A549 (cell line): ENCODE measurements around the gene NUDT7. TPM values are rescaled to one million over a fixed set of nuclear protein-coding genes. Genes with fewer than 3 reads are reported as not detected.

Experiments used
- ATAC-seq, 2 experiments: fragments of 200-7000 bp in 1 of 2; fragments of >200 bp in 1 of 2; cut with Nextera tagmentation in 1 of 2; cut with Tn5 transposase in 1 of 2; 3 replicates each; pipeline versions ENCODE4 v1.8.0 to v1.9.1; 2018 to 2020; ENCODE audit warnings: mild to moderate bottlenecking in 1 of 2, moderate library complexity in 1 of 2
- CTCF ChIA-PET: fragments of 300-600 bp; sonication (Branson Sonifier 250); formaldehyde crosslinking; extraction: SDS; loops from one replicate; lab custom pipeline; 2021; ENCODE audit warnings: antibody characterized with exemption, inconsistent platforms; lab: Yijun Ruan, JAX
- POLR2A ChIA-PET: fragments of 350-600 bp; formaldehyde crosslinking; extraction: SDS; loops from one replicate; lab custom pipeline; 2021; ENCODE audit warnings: antibody characterized with exemption, inconsistent platforms; lab: Yijun Ruan, JAX
- DNase-seq, 2 experiments: peaks; one replicate each; pipeline versions ENCODE4 v3.0.0 to v3.0.0-alpha.2; 2011 to 2016; ENCODE audit warnings: low read depth in 1 of 2, low spot score in 1 of 2
- FAIRE-seq: peaks from 2 replicates; lab custom pipeline; 2011; peaks lifted over from hg19 to GRCh38; lab: Jason Lieb, UNC
- H3K27ac ChIP-seq, 2 experiments: fragments of >200 bp; sonication (Bioruptor Twin); formaldehyde crosslinking; 3 replicates each; pipeline ENCODE4 v1.5.1; 2016 to 2017
- H3K4me1 ChIP-seq: fragments of >200 bp; sonication (Bioruptor Twin); formaldehyde crosslinking; 3 replicates; pipeline ENCODE4 v1.6.1; 2016
- H3K4me2 ChIP-seq: fragments of >200 bp; sonication (Bioruptor Twin); formaldehyde crosslinking; 3 replicates; pipeline ENCODE4 v1.6.1; 2016
- H3K4me3 ChIP-seq: fragments of >200 bp; sonication (Bioruptor Twin); formaldehyde crosslinking; 3 replicates; pipeline ENCODE4 v1.5.1; 2016
- H3K9me3 ChIP-seq: fragments of >200 bp; sonication (Bioruptor Twin); formaldehyde crosslinking; 3 replicates; pipeline ENCODE4 v1.6.1; 2016
- BHLHE40 ChIP-seq: IDR thresholded peaks from 2 replicates; pipeline ENCODE4 v1.6.1; 2012; ENCODE audit warnings: low read depth, low read length, inconsistent platforms
- CEBPB ChIP-seq, 2 experiments: fragments of >200 bp in 1 of 2; sonication (Bioruptor Twin) in 1 of 2; formaldehyde crosslinking in 1 of 2; IDR thresholded peaks; 2 replicates each; pipeline ENCODE4 v1.6.1; 2012 to 2016
- EHMT2 ChIP-seq: fragments of 200-600 bp; sonication (generic); IDR thresholded peaks from 2 replicates; pipeline ENCODE4 v1.6.1; 2016; ENCODE audit warnings: antibody characterized with exemption, low read depth, mild to moderate bottlenecking, moderate library complexity
- ESRRA ChIP-seq: fragments of 150-350 bp; IDR thresholded peaks from 2 replicates; pipeline ENCODE4 v1.6.1; 2014; ENCODE audit warnings: mild to moderate bottlenecking, low read length, borderline replicate concordance
- FOSB ChIP-seq: fragments of 250-450 bp; sonication (Bioruptor Pico); IDR thresholded peaks from 2 replicates; pipeline ENCODE4 v1.5.0; 2020; ENCODE audit warnings: mild to moderate bottlenecking, moderate library complexity
- FOSL2 ChIP-seq, 2 experiments: fragments of 450-650 bp in 1 of 2; fragments of >200 bp in 1 of 2; sonication (Bioruptor Twin) in 1 of 2; formaldehyde crosslinking; IDR thresholded peaks; 2 replicates each; pipeline versions ENCODE4 v1.5.0 to v1.6.1; 2016 to 2020; ENCODE audit warnings: mild to moderate bottlenecking in 1 of 2, moderate library complexity in 1 of 2
- HDAC2 ChIP-seq: fragments of 200-600 bp; sonication (generic); IDR thresholded peaks from 2 replicates; pipeline ENCODE4 v1.6.1; 2016
- HOXB13 ChIP-seq: fragments of 250-450 bp; sonication (Bioruptor Pico); IDR thresholded peaks from 2 replicates; pipeline ENCODE4 v1.5.0; 2020; ENCODE audit warnings: low read depth, mild to moderate bottlenecking, moderate library complexity
- HOXB5 ChIP-seq: fragments of 250-450 bp; sonication (Bioruptor Pico); IDR thresholded peaks from 2 replicates; pipeline ENCODE4 v1.5.0; 2020; ENCODE audit warnings: mild to moderate bottlenecking, moderate library complexity
- KDM5A ChIP-seq: fragments of 200-600 bp; sonication (generic); IDR thresholded peaks from 2 replicates; pipeline ENCODE4 v1.6.1; 2016; ENCODE audit warnings: antibody characterized with exemption, mild to moderate bottlenecking
- MAX ChIP-seq: IDR thresholded peaks from 2 replicates; pipeline ENCODE4 v1.6.1; 2012
- MYC ChIP-seq: IDR thresholded peaks from 2 replicates; pipeline ENCODE4 v1.6.1; 2012; ENCODE audit warnings: mild to moderate bottlenecking, inconsistent platforms, low read length, improper control_type of control experiment, borderline replicate concordance
- NPAS2 ChIP-seq: fragments of 250-450 bp; sonication (Bioruptor Pico); IDR thresholded peaks from 2 replicates; pipeline ENCODE4 v1.8.0; 2022; ENCODE audit warnings: mild to moderate bottlenecking, moderate library complexity, borderline replicate concordance
- REST ChIP-seq: fragments of 200-600 bp; sonication (generic); IDR thresholded peaks from 2 replicates; pipeline ENCODE4 v1.6.1; 2016; ENCODE audit warnings: antibody characterized with exemption, mild to moderate bottlenecking, moderate library complexity
- RFX5 ChIP-seq: fragments of 450-650 bp; IDR thresholded peaks from 2 replicates; pipeline ENCODE4 v1.7.1; 2014; ENCODE audit warnings: antibody characterized with exemption, mild to moderate bottlenecking, moderate library complexity
- RNF2 ChIP-seq: fragments of 200-600 bp; sonication (generic); IDR thresholded peaks from 2 replicates; pipeline ENCODE4 v1.6.1; 2016; ENCODE audit warnings: low read depth, mild to moderate bottlenecking, antibody characterized with exemption, moderate library complexity, borderline replicate concordance
- SREBF2 ChIP-seq: fragments of 450-650 bp; IDR thresholded peaks from 2 replicates; pipeline ENCODE4 v1.6.1; 2014; ENCODE audit warnings: mild to moderate bottlenecking, moderate library complexity
- TFCP2L1 ChIP-seq: fragments of 250-450 bp; sonication (Bioruptor Pico); IDR thresholded peaks from 2 replicates; pipeline ENCODE4 v1.5.0; 2021; ENCODE audit warnings: mild to moderate bottlenecking
- ZNF302 ChIP-seq: fragments of 250-450 bp; sonication (Bioruptor Pico); IDR thresholded peaks from 2 replicates; pipeline ENCODE4 v1.9.0; 2021; ENCODE audit warnings: inconsistent platforms, mild to moderate bottlenecking, moderate library complexity
- WGBS: methylation state at CpG from one replicate; pipeline ENCODE4 v1.1.6; 2017; ENCODE audit errors: missing lambda C conversion rate; 5-methylcytosine and 5-hydroxymethylcytosine counted together
- polyA plus RNA-seq, 4 experiments: library from polyadenylated mRNA; depleted of rRNA in 3 of 4; stranded (reverse); fragments of >200 nt; fragmentation: RNase III in 1 of 4; extraction: RNeasy Plus Mini Kit Qiagen cat#74134 plus additional on column Dnase treatment in 1 of 4; gene quantifications; 2 replicates in 3 of 4; 3 replicates in 1 of 4; pipeline ENCODE4 v1.2.3, GENCODE V29; 2011 to 2017
- TF ChIP-seq, protein P1 (sequence below): fragments of >200 bp; sonication (Bioruptor Twin); formaldehyde crosslinking; IDR thresholded peaks from 3 replicates; pipeline ENCODE4 v1.5.1; 2016

Gene NUDT7
- polyA plus RNA-seq, 2 of the 4 experiments (the other 2 are of a cell fraction) = 6.9 to 19.8 TPM

GRCh38 chr16:77759821-77760220, 37.5 kb downstream of the NUDT7 start:
- FAIRE-seq = no peak
- Histone ChIP-seq H3K4me3 (no peak overlapping the region), H3K4me2 (no peak overlapping the region), H3K9me3 (no peaks in the 10 kb centered on the region), H3K4me1 (no peaks in the 10 kb centered on the region), H3K27ac (no peak overlapping the region)
- 41% methylated on average over 3 of the region's 3 CpGs for WGBS
- no peak for DNase-seq
- ATAC-seq = no peak
- ChIA-PET POLR2A (interaction anchor here (0.6 kb wide), 1 partner anchor 36 kb away, joined by 7 read pairs; no protein-coding TSS in a partner anchor), CTCF (interaction anchor here (0.6 kb wide), 1 partner anchor 477 kb away, joined by 4 read pairs; no protein-coding TSS in a partner anchor)
- TF ChIP-seq CEBPB (IDR thresholded peaks at IDR 0.05) (no peak), SREBF2 (no peak), ESRRA (no peak), FOSL2 (IDR thresholded peaks at IDR 0.05) (no peak), FOSL2 (CRISPR knock-in tag; IDR thresholded peaks at IDR 0.05) (no peak)

- H3K27ac ChIP-seq = no peak overlapping the region
- no peak for TF ChIP-seq ZNF302 (CRISPR knock-in tag)
- TF ChIP-seq BHLHE40 = no peak
- TF ChIP-seq KDM5A = no peak
- TF ChIP-seq TFCP2L1 (CRISPR knock-in tag) = no peak
- no peak for TF ChIP-seq EHMT2
- TF ChIP-seq HOXB13 (CRISPR knock-in tag) = no peak
- TF ChIP-seq RNF2 = no peak
- TF ChIP-seq RFX5 = no peak
- DNase-seq (no peak), ATAC-seq (no peak), FAIRE-seq (no peak)
- H3K4me1 ChIP-seq = no peaks in the 10 kb centered on the region
- POLR2A ChIA-PET = no interaction called here
- H3K4me3 ChIP-seq = no peak overlapping the region
- 21% methylated on average over 1 of the region's 1 CpG for WGBS
- no peaks in the 10 kb centered on the region for H3K9me3 ChIP-seq
- CTCF ChIA-PET = interaction anchor here (0.6 to 1.5 kb wide), 3 partner anchors 29 to 334 kb away, joined by 3 to 4 read pairs (median 3); no protein-coding TSS in a partner anchor
- H3K4me2 ChIP-seq = no peak overlapping the region
These were observed 38.5 kb downstream of the NUDT7 start for GRCh38 chr16:77760800-77761199.

- Histone ChIP-seq H3K4me3 (no peak overlapping the region), H3K4me1 (no peaks in the 10 kb centered on the region), H3K4me2 (no peak overlapping the region), H3K27ac (no peak overlapping the region), H3K9me3 (no peaks in the 10 kb centered on the region)
- no peak for ATAC-seq
- WGBS = 79% methylated on average over 1 of the region's 1 CpG
- FAIRE-seq = no peak
- DNase-seq = no peak
- ChIA-PET CTCF (interaction anchor here (0.6 to 1.5 kb wide), 3 partner anchors 28 to 334 kb away, joined by 3 to 4 read pairs (median 3); no protein-coding TSS in a partner anchor), POLR2A (no interaction called here)
- TF ChIP-seq MYC = no peak
These were observed 38.9 kb downstream of the NUDT7 start for GRCh38 chr16:77761204-77761603.

DNA sequence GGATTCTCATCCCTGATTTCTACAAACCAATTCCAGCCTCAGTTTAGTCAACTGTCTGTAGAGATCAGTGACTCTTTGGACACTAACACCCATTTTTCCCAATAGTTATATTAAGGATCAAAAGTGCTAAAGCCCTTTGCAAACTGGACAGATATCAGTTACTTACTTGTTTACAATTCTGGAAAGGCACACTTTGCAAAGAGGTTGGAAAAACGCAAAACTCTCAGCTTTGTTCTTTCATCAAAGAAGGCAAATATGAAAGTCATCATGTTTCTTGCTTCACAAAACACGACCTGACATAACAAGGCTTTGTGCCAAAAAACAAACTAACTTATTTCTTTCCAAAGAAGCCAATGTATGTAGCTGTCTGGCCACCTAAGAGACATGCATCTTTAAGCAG, 39.9 kb downstream of the NUDT7 start:
- ATAC-seq (no peak), FAIRE-seq (no peak), DNase-seq (no peak)
- no peaks in the 10 kb centered on the region for H3K9me3 ChIP-seq
- no peak overlapping the region for H3K4me3 ChIP-seq
- no peak overlapping the region for H3K4me2 ChIP-seq
- CTCF ChIA-PET = interaction anchor here (1.5 kb wide), 1 partner anchor 27 kb away, joined by 3 read pairs; no protein-coding TSS in a partner anchor
- WGBS = 5% methylated on average over 2 of the region's 2 CpGs
- POLR2A ChIA-PET = no interaction called here
- H3K4me1 ChIP-seq = no peaks in the 10 kb centered on the region
- no peak overlapping the region for H3K27ac ChIP-seq
- TF ChIP-seq MYC = no peak
- TF ChIP-seq NPAS2 (CRISPR knock-in tag) = no peak
- TF ChIP-seq HDAC2 = no peak
- TF ChIP-seq REST = no peak
- TF ChIP-seq, protein P1, sequence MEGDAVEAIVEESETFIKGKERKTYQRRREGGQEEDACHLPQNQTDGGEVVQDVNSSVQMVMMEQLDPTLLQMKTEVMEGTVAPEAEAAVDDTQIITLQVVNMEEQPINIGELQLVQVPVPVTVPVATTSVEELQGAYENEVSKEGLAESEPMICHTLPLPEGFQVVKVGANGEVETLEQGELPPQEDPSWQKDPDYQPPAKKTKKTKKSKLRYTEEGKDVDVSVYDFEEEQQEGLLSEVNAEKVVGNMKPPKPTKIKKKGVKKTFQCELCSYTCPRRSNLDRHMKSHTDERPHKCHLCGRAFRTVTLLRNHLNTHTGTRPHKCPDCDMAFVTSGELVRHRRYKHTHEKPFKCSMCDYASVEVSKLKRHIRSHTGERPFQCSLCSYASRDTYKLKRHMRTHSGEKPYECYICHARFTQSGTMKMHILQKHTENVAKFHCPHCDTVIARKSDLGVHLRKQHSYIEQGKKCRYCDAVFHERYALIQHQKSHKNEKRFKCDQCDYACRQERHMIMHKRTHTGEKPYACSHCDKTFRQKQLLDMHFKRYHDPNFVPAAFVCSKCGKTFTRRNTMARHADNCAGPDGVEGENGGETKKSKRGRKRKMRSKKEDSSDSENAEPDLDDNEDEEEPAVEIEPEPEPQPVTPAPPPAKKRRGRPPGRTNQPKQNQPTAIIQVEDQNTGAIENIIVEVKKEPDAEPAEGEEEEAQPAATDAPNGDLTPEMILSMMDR = no peak
- TF ChIP-seq SREBF2 = no peak
- no peak for TF ChIP-seq FOSB (CRISPR knock-in tag)
- TF ChIP-seq RNF2 = no peak
- no peak for TF ChIP-seq CEBPB (IDR thresholded peaks at IDR 0.05)
- no peak for TF ChIP-seq HOXB5 (CRISPR knock-in tag)
- no peak for TF ChIP-seq MAX
